Measurements from ENCODE around the gene RAB8A.

GRCh38 chr19:16078759-16079707, 32.7 kb upstream of the RAB8A start:
- TF ChIP-seq CTCF (IDR thresholded peaks at IDR 0.05) = no peak
- TF ChIP-seq POLR2A (IDR thresholded peaks at IDR 0.05) = no peak

Measured in thyroid gland (tissue), 4 donors.